Astrocyte of the cerebellum (primary cell): ENCODE measurements around the gene MSS51.

Experiments used
- DNase-seq: peaks from one replicate; pipeline ENCODE4 v3.0.0-alpha.2; 2011; ENCODE audit warnings: low read depth
- H3K4me3 ChIP-seq: 2 replicates; pipeline ENCODE4 v1.5.1; 2011; ENCODE audit warnings: mild to moderate bottlenecking, low read depth, low read length, moderate library complexity
- CTCF ChIP-seq: IDR thresholded peaks from 2 replicates; pipeline ENCODE4 v1.5.1; 2012; ENCODE audit warnings: low read length, low read depth, moderate library complexity, mild to moderate bottlenecking; ENCODE audit errors: missing control alignments
- in situ Hi-C: cut with HindIII; loops from 2 replicates; pipeline ENCODE4 v1.10.0; 2017; ENCODE audit warnings: low sequenced_read_pairs

The MSS51 gene

GRCh38 chr10:73410897-73411296 lies 22.5 kb downstream of the MSS51 start:
- no peak for DNase-seq
- H3K4me3 ChIP-seq, result no peak overlapping the region
- TF ChIP-seq CTCF, result no peak
- in situ Hi-C loops, result no loop called here

- DNase-seq, result no peak
- no peak overlapping the region for H3K4me3 ChIP-seq
- no peak for TF ChIP-seq CTCF
- in situ Hi-C loops, result no loop called here
Measured at GRCh38 chr10:73408978-73409521, 24.3 kb downstream of the MSS51 start.

- TF ChIP-seq CTCF, result no peak
- DNase-seq, result no peak
- no peak overlapping the region for H3K4me3 ChIP-seq
- in situ Hi-C loops, result no loop called here
Measured at GRCh38 chr10:73408061-73408460, 25.3 kb downstream of the MSS51 start.

GRCh38 chr10:73407495-73407894 lies 25.9 kb downstream of the MSS51 start:
- TF ChIP-seq CTCF, result no peak
- in situ Hi-C loops, result no loop called here
- DNase-seq, result no peak
- H3K4me3 ChIP-seq, result no peak overlapping the region

- in situ Hi-C loops, result no loop called here
- TF ChIP-seq CTCF, result no peak
- H3K4me3 ChIP-seq, result no peak overlapping the region
- no peak for DNase-seq
Measured at GRCh38 chr10:73406846-73407245, 26.5 kb downstream of the MSS51 start.

- DNase-seq, result no peak
- in situ Hi-C loops, result no loop called here
- H3K4me3 ChIP-seq, result no peak overlapping the region
- TF ChIP-seq CTCF, result no peak
Measured at GRCh38 chr10:73405556-73405955, 27.8 kb downstream of the MSS51 start.

GRCh38 chr10:73404690-73405089 lies 28.7 kb downstream of the MSS51 start:
- in situ Hi-C loops, result no loop called here
- no peak for DNase-seq
- TF ChIP-seq CTCF, result no peak
- no peak overlapping the region for H3K4me3 ChIP-seq
